ENCODE results near the gene PCBP2. TPM values are rescaled to one million over a fixed set of nuclear protein-coding genes. Genes with fewer than 3 reads are reported as not detected.

The PCBP2 gene
- total and polyA plus RNA-seq, 10 of the 15 experiments (the other 5 are each of a cell fraction or from before 2014, with no cell fraction given), result 109 to 803 (median 327) TPM

- TF ChIP-seq E2F8 (IDR thresholded peaks at IDR 0.05; ENCODE audit: low read depth, partially characterized antibody) (no peak), NFYB (IDR thresholded peaks at IDR 0.05; ENCODE audit: insufficient read depth, low read depth, low read length) (peak; percentile 94), SMAD5 (IDR thresholded peaks at IDR 0.05; ENCODE audit: low read depth) (peak; percentile 96)
Measured at GRCh38 chr12:53441040-53441833, 10.7 kb upstream of the PCBP2 start, which contains the start of gene PRR13 (continued).

GRCh38 chr12:53443955-53444354 lies 7.9 kb upstream of the PCBP2 start:
- FAIRE-seq (no peak), ATAC-seq (no peak), DNase-seq (ENCODE audit: low read depth, low spot score) (no peak)
- RAD21 ChIA-PET (ENCODE audit: unreplicated experiment), result no interaction called here
- no peak overlapping the region for H2AFZ ChIP-seq (ENCODE audit: control insufficient read depth, low read depth, low read length)
- CTCF ChIA-PET, result no interaction called here
- H3K9me3 ChIP-seq (replicated peaks; ENCODE audit: control insufficient read depth, insufficient read depth, low read length), result no peaks in the 10 kb centered on the region
- peaks cover 26% of the 10 kb centered on the region for H3K79me2 ChIP-seq (ENCODE audit: control insufficient read depth, insufficient read depth, low read length)
- H3K27ac ChIP-seq (ENCODE audit: control insufficient read depth, insufficient read depth), result no peak overlapping the region
- POLR2A ChIA-PET, result interaction anchor here (1.4 kb wide), 1 partner anchor 57 kb away, joined by 5 read pairs; the partner anchor contains the start of gene TARBP2
- H3K36me3 ChIP-seq (ENCODE audit: control insufficient read depth in 2 of 2, insufficient read depth in 2 of 2, low read length in 1 of 2), result peaks cover 0 to 12% of the 10 kb centered on the region in 2 experiments; a peak in 1 of 4 replicates
- H3K27me3 ChIP-seq (replicated peaks in 1 of 2; ENCODE audit: control insufficient read depth in 2 of 2, insufficient read depth in 2 of 2, low read length in 1 of 2), result no peaks in the 10 kb centered on the region
- in situ Hi-C loops (cut with MboI) (no loop called here), intact Hi-C loops (cut with micrococcal nuclease; ENCODE audit: unreplicated experiment) (no loop called here)
- H3K9ac ChIP-seq (ENCODE audit: control insufficient read depth, insufficient read depth, low read length), result no peak overlapping the region
- no peaks in the 10 kb centered on the region for H4K20me1 ChIP-seq (ENCODE audit: control insufficient read depth, insufficient read depth)
- peaks cover 9% of the 10 kb centered on the region; the same call in 1 of the 2 replicates for H3K4me1 ChIP-seq (ENCODE audit: control insufficient read depth, insufficient read depth, low read length)
- no peak overlapping the region for H3K4me3 ChIP-seq
- SMC1A ChIA-PET (ENCODE audit: uncharacterized antibody, unreplicated experiment), result interaction anchor here (0.6 to 1.4 kb wide), 2 partner anchors 38 to 1370 kb away, joined by 3 to 4 read pairs; no protein-coding TSS in a partner anchor
- BruUV-seq (replicated peaks), result no TSS peak
- 97% methylated on average over 3 of the region's 4 CpGs for WGBS (ENCODE audit: insufficient coverage, insufficient replicate concordance, low lambda C conversion rate, missing lambda C conversion rate)
- peak overlapping the region; percentile 62 for H3K4me2 ChIP-seq (ENCODE audit: control insufficient read depth, insufficient read depth)
- no peak for TF ChIP-seq PRDM15 (CRISPR knock-in tag; IDR thresholded peaks at IDR 0.05)
- TF ChIP-seq EGR1 (IDR thresholded peaks at IDR 0.05; ENCODE audit: borderline replicate concordance in 1 of 2, low read depth in 2 of 2, low read length in 2 of 2), result no peak
- no peak for TF ChIP-seq SRF (IDR thresholded peaks at IDR 0.05; ENCODE audit: low read depth in 2 of 2, low read length in 2 of 2)
- TF ChIP-seq E2F4 (IDR thresholded peaks at IDR 0.05; ENCODE audit: low read depth, low read length), result no peak
- TF ChIP-seq SREBF2 (IDR thresholded peaks at IDR 0.05; ENCODE audit: low read length), result no peak
- TF ChIP-seq BCL3 (IDR thresholded peaks at IDR 0.05; ENCODE audit: borderline replicate concordance, insufficient read depth, low read depth, low read length, poor library complexity, severe bottlenecking), result no peak

Measured in GM12878 (cell line).